GM03348 (cell line): Measurements from ENCODE around the gene SP4.

Source experiments
- DNase-seq: peaks from one replicate; pipeline ENCODE4 v3.0.0; 2012; ENCODE audit warnings: low spot score

SP4 gene

GRCh38 chr7:21427871-21428658, at the start of gene SP4:
TSS of gene SP4 (plus strand) at chr7:21428083. CDS start at chr7:21428252, 169 bp downstream.
- peak; percentile 97 for DNase-seq

DNA sequence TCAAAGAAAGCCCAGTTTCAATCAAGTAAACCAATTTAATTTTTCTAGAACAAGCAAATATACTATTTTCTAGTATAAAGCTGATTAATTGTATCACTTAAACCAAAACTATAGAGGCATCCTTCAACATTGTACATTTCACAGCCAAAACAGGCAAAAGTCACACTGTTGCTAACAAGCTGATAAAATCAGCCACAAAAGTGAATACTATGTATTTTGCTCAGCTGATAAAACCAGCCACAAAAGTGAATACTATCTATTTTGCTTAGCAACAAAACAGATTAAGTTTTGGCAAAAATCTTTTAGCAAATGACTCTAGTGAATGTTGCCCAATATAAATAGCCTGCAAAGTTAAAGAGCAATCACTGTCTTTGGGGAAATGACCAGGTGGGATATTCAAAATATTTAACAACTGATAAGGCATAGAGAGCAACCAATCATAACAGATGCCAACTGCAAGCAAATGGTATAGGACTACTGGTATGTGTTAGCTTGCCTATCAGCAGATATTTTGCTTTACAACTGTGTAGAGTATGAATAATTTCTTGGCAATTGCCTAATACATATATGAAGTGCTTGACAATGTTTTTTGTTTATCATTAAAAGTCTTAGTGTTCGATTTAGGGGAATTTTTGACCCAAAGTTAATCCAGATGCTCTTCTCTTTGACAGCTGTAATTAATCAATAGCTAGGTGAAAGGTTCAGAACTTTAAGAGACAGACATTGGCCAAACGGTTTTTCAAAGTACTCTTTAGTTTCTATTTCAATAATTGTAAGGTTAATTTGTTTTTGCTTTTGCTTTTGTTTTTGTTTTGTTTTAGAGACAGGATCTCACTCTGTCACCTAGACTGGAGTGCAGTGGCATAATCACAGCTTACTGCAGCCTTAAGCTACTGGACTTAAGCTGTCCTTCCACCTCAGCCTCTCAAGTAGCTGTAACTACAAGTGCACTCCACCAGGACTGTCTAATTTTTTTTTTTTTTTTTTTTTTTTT, 44.4 kb upstream of the SP4 start:
- no peak for DNase-seq

DNA sequence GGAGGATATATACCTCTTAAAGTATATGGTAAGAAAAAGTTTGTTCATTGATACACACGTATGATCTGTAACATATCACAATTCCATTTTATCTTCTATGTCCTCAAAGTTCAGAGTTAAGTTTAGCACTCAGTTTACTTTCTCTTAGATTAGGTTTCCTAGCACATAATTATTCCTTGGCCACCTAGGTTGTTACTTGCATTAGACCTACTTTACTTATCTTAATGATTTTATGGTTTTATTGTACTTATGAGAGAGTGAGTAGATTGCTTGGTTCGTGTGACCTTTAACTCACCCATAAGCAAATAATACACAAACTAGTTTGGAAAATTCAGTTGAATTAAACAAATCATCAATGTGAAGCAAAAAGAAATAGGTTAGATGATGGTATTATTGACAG, 33.9 kb upstream of the SP4 start:
- no peak for DNase-seq

DNA sequence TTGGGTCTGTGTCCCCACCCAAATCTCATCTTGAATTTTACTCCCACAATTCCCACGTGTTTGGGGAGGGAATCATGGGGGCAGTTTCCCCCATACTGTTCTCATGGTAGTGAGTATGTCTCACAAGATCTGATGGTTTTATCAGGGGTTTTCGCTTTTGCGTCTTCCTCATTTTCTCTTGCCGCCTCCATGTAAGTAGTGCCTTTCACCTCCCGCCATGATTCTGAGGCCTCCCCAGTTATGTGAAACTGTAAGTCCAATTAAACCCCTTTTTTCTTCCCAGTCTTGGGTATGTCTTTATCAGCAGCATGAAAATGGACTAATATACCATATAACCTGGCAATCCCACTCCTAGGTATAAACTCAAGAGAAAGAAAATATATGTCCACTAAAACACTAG, 25.9 kb upstream of the SP4 start:
- DNase-seq: no peak

DNA sequence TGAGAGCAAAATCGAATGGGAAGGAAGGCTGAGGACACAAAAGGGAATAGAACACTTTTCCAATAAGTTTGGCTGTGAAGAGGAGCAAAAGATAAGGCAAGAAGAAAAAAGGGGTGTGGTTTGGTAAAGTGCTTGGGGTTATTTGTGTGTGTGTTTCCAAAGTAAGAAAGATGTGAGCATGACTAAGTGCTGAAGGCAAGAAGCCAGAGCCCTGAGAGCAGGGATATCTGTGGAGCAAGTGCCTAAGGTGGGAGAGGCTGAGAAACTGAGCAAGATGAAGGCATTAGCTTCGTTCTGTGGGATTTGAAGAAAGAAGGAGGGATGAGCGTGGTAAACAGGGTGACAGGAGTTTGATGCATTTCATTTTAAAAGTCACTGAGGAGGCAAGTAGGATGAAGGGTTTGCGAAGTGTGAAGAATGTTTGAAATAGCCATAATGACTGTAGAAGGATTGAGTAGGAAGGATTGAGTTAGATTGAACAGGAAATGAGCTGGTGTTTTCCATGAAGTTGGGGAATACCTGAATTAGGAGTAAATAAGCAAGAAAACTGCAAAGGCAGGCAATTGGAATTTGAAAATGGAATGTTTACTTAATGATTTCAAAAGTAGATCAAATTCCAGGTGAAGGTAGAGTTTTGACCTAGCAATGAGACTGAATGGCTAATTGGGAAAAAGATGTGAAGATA, 19.9 kb upstream of the SP4 start:
- DNase-seq: no peak

DNA sequence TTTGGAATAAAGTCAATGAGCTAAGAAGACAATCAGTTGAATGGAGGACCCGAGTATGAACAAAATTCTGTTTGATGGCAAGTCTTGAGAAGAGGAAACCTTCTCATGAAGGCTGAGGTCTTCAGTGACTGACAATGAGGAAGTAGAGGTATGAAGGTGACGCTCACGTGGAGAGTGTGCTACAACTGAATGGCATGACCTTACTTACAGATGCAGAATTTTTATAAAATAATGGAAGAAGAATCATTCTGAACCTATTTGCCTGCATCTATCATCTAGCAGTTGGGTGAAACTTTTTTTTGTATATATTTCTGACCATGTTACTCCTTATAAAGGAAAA, 19.4 kb upstream of the SP4 start:
- DNase-seq: no peak

DNA sequence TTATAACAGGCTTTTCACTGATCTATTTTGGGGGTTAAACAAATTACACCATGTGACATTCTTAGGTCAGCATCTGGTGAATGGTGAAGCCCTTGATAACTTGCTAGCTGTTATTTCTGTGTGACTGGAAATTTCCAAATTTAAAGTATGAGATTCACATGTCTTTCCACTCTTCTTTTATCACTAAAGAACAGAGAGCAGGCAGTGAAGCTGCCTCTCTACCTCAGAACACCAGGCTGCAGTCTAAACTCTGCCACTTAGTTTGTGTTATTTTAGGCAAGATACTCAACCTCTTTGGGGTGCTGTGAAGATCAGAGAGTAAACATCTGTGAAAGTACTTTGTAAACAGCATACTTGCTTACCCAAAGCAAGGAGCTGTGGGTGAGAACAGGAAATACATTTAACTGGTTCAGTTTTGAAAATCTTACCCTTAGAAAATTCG, 15.5 kb upstream of the SP4 start:
- no peak for DNase-seq

DNA sequence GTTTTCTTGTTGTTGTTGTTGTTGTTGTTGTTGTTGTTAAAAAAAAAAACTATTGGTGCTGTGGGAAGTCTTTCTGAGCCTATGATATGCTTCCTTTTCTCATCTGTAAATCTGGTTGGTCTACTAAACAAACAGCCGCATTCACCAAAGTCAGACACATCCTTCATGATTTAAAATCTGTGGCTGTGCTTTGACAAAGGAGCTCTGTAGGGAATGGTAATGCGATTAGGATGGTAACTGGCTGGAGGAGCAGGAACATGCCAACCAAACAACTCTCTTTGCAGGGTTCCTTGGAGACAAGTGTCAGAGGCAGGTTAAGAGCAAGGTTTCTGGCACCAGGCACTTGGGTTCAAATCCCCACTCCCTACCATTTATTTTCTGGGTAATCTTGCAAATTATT, 14.9 kb upstream of the SP4 start:
- DNase-seq: no peak

DNA sequence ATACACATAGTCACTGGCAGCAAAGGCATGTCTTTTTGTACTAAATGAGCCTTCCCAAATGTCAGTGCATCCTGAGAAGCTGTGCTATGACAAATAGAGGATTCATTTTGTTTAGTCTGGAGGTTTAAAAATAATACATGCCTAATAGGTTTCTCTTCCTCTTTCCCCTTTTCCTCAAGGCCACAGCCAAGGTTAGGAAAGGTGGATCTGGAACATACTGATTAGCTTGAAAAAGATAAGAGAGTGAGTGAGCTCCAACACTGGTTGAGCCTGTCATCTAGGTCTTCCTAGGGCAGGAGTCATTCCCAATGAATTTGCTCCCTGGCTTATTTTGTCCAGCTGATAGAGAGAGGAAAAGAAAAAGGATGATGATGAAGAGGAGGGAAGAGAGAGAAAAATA, 14.4 kb upstream of the SP4 start:
- DNase-seq: no peak

GRCh38 chr7:21414795-21415393, 13.0 kb upstream of the SP4 start:
- no peak for DNase-seq

DNA sequence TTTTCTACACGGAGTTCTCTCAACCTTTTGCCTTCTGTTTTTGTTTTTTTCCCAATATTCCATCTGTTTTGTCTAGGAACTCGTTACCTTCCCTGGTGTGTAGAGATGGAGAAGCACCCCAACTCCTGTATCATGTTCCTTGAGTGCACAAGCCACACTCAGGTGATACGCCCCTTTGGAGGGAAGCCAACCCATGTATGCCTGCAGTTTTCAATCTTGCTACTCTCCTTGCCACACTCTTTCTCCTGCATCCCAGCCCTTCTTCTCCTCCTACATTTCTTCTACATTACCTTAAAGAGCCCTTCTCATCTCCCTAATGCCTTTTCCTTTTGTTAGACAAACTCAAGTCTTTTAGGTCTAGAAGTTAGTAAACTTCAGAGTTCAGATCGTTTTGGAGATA, 10.2 kb upstream of the SP4 start:
- no peak for DNase-seq

- no peak for DNase-seq
These were observed 5.1 kb upstream of the SP4 start for GRCh38 chr7:21422751-21423150.

GRCh38 chr7:21425290-21425689, 2.6 kb upstream of the SP4 start:
- no peak for DNase-seq

GRCh38 chr7:21426286-21427181, 1.3 kb upstream of the SP4 start:
- DNase-seq: no peak

GRCh38 chr7:21427182-21427870, 557 bp upstream of the SP4 start:
- peak; percentile 98 for DNase-seq

DNA sequence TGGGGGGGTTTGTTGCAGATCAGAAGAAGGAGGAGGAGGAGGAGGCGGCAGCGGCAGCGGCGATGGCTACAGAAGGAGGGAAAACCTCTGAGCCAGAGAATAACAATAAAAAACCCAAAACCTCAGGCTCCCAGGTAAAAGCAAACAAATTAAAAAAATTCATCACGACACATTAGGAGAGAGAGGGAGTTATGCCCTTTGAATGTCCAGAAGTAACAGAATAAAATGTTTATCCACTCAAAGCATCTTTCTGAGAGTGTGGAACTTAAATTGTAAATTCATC, 717 bp downstream of the SP4 start:
- no peak for DNase-seq

DNA sequence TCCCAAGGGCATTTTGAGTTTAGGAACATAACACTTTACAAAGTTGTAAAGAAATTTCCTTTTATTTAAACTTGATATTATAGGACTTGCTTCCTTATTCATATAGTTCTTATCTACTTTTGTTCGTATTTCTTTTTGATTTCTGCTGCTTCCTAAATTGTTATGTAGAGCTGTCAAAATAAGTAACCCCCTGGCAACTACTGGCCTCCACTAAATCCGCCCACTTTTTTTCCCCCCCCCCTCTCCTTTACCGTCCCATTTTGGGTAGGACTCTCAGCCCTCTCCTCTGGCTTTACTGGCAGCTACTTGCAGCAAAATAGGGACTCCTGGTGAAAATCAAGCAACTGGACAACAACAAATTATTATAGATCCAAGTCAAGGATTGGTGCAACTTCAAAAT, 1.1 kb downstream of the SP4 start:
- DNase-seq: no peak

DNA sequence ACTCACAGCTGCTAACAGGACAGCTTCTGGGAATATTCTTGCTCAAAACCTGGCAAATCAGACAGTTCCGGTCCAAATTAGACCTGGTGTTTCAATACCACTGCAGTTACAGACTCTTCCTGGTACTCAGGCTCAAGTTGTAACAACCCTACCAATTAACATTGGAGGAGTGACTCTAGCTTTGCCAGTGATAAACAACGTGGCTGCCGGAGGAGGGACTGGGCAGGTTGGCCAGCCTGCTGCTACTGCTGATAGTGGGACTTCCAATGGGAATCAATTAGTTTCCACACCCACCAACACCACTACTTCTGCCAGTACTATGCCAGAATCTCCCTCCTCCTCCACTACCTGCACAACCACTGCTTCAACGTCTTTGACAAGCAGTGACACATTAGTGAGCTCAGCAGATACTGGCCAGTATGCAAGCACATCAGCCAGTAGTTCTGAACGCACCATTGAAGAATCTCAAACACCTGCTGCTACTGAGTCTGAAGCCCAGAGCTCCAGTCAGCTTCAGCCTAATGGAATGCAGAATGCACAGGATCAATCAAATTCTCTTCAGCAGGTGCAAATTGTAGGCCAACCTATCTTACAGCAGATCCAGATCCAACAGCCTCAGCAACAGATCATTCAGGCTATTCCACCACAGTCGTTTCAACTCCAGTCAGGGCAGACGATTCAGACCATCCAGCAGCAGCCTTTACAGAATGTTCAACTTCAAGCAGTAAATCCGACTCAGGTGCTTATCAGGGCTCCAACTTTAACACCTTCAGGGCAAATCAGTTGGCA, 2.1 kb downstream of the SP4 start:
- DNase-seq: no peak

DNA sequence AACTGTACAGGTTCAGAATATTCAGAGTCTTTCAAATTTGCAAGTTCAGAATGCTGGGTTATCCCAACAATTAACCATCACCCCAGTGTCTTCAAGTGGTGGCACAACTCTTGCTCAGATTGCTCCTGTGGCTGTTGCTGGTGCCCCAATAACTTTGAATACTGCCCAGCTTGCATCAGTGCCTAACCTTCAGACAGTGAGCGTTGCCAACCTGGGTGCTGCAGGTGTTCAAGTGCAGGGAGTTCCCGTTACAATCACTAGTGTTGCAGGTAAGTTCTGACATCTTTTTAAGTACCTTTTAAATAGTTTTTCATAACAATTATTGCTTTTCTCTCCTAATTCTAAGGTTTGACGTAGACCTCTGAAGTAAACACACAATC, 2.7 kb downstream of the SP4 start:
- no peak for DNase-seq
